NT2/D1 (cell line): ENCODE data around the gene RSRC1.

Experiments used
- SUZ12 ChIP-seq: IDR thresholded peaks from 2 replicates; pipeline ENCODE4 v1.6.1; 2011; ENCODE audit not compliant: insufficient read length, insufficient read depth; ENCODE audit errors: extremely low read depth
- YY1 ChIP-seq: IDR thresholded peaks from 2 replicates; pipeline ENCODE4 v1.6.1; 2011; ENCODE audit not compliant: insufficient read length, insufficient read depth
- ZNF274 ChIP-seq: IDR thresholded peaks from 2 replicates; pipeline ENCODE4 v1.6.1; 2011; ENCODE audit warnings: mild to moderate bottlenecking, low read depth, low read length

DNA sequence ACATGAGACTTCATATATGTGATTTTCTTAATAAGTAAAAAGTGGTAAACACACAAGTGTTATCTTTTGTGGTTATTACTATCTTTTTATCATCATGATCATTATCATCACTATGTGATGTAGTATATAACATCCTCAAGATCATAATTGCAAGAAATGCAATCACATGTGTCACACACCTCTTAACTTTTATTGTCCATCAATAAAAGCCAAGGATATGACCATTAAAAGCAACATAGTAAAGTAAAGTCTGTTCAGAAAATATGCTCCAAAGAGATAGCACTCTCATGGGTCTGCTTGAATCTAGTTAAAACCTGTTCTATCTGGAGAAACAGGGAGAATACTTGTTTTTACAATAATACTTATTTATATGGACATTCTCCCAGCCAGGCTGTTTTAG lies 308.1 kb downstream of the RSRC1 start:
- TF ChIP-seq ZNF274 (no peak), YY1 (no peak), SUZ12 (no peak)
